LNCAP (cell line): ENCODE measurements around the gene RHBDD1.

Experiments used
- CTCF ChIP-seq: fragments of 450-650 bp; IDR thresholded peaks from 2 replicates; pipeline ENCODE4 v1.5.1; 2017; ENCODE audit warnings: mild to moderate bottlenecking

The RHBDD1 gene

GRCh38 chr2:226956659-226957058, 120.8 kb downstream of the RHBDD1 start:
- no peak for TF ChIP-seq CTCF

- TF ChIP-seq CTCF, result no peak
These were observed 123.6 kb downstream of the RHBDD1 start for GRCh38 chr2:226959418-226959817.

GRCh38 chr2:226962176-226962773, 126.4 kb downstream of the RHBDD1 start:
- no peak for TF ChIP-seq CTCF

- no peak for TF ChIP-seq CTCF
These were observed 127.7 kb downstream of the RHBDD1 start for GRCh38 chr2:226963528-226963927.

GRCh38 chr2:226965376-226965775, 129.5 kb downstream of the RHBDD1 start:
- TF ChIP-seq CTCF, result no peak

GRCh38 chr2:226969417-226970080, 133.7 kb downstream of the RHBDD1 start:
- TF ChIP-seq CTCF, result no peak

GRCh38 chr2:226970362-226970761, 134.5 kb downstream of the RHBDD1 start:
- no peak for TF ChIP-seq CTCF
